GM23338 (cell line): ENCODE results near the gene GPATCH4. TPM values are rescaled to one million over a fixed set of nuclear protein-coding genes. Genes with fewer than 3 reads are reported as not detected.

Experiments used
- ATAC-seq: fragments of 200-7000 bp; cut with Tn5 transposase; 3 replicates; pipeline ENCODE4 v1.9.1; 2020
- DNase-seq: peaks from one replicate; pipeline ENCODE4 v3.0.0-alpha.2; 2015; ENCODE audit warnings: low spot score
- H2AFZ ChIP-seq: fragments of 200-600 bp; sonication (generic); 2 replicates; pipeline ENCODE4 v1.8.0; 2016; ENCODE audit warnings: antibody characterized with exemption, mild to moderate bottlenecking, moderate library complexity
- H3F3A ChIP-seq: fragments of 200-600 bp; sonication (generic); replicated peaks from 2 replicates; pipeline ENCODE4 v1.8.0; 2017; ENCODE audit warnings: antibody characterized with exemption, mixed run types, low read depth
- H3K27ac ChIP-seq: fragments of 200-600 bp; sonication (generic); 2 replicates; pipeline ENCODE4 v1.6.1; 2016; ENCODE audit warnings: low read depth
- H3K27me3 ChIP-seq: fragments of 200-600 bp; sonication (generic); 2 replicates; pipeline ENCODE4 v1.8.0; 2016; ENCODE audit warnings: mild to moderate bottlenecking, mixed run types, moderate library complexity; ENCODE audit not compliant: insufficient read depth
- H3K36me3 ChIP-seq: fragments of 200-600 bp; sonication (generic); 2 replicates; pipeline ENCODE4 v1.8.0; 2016; ENCODE audit warnings: mild to moderate bottlenecking; ENCODE audit not compliant: insufficient read depth
- H3K4me1 ChIP-seq: fragments of 200-600 bp; sonication (generic); 2 replicates; pipeline ENCODE4 v1.8.0; 2016; ENCODE audit warnings: mild to moderate bottlenecking, moderate library complexity; ENCODE audit not compliant: insufficient read depth
- H3K4me2 ChIP-seq: fragments of 200-600 bp; sonication (generic); 2 replicates; pipeline ENCODE4 v1.7.1; 2017; ENCODE audit warnings: mixed run types
- H3K4me3 ChIP-seq: fragments of 200-600 bp; sonication (generic); 2 replicates; pipeline ENCODE4 v1.6.1; 2016; ENCODE audit warnings: mixed run types
- H3K79me2 ChIP-seq: fragments of 200-600 bp; sonication (generic); replicated peaks from 2 replicates; pipeline ENCODE4 v1.8.0; 2017; ENCODE audit warnings: mild to moderate bottlenecking; ENCODE audit not compliant: insufficient read depth
- H3K9me2 ChIP-seq: fragments of 200-600 bp; sonication (generic); 2 replicates; pipeline ENCODE4 v1.8.0; 2017; ENCODE audit not compliant: insufficient read depth
- H4K20me1 ChIP-seq: fragments of 200-600 bp; sonication (generic); replicated peaks from 2 replicates; pipeline ENCODE4 v1.8.0; 2017; ENCODE audit warnings: mild to moderate bottlenecking; ENCODE audit not compliant: insufficient read depth
- H3K27ac Mint-ChIP-seq: 2 replicates; pipeline ENCODE4 v1.8.0; 2020; ENCODE audit warnings: inconsistent platforms, mild to moderate bottlenecking, moderate library complexity, mixed read lengths
- H3K27me3 Mint-ChIP-seq: 3 replicates; pipeline ENCODE4 v1.8.0; 2022; ENCODE audit warnings: low read depth, mild to moderate bottlenecking, moderate library complexity, mixed read lengths, inconsistent platforms; ENCODE audit not compliant: insufficient read depth, poor library complexity
- H3K36me3 Mint-ChIP-seq: 3 replicates; pipeline ENCODE4 v1.8.0; 2021; ENCODE audit warnings: low read depth, mild to moderate bottlenecking, inconsistent platforms, moderate library complexity, mixed read lengths
- H3K4me1 Mint-ChIP-seq: 3 replicates; pipeline ENCODE4 v1.8.0; 2020; ENCODE audit warnings: mild to moderate bottlenecking, inconsistent platforms, mixed read lengths
- H3K4me3 Mint-ChIP-seq: 3 replicates; pipeline ENCODE4 v1.8.0; 2021; ENCODE audit warnings: moderate library complexity, mild to moderate bottlenecking, inconsistent platforms, mixed read lengths
- H3K9me3 Mint-ChIP-seq: 3 replicates; pipeline ENCODE4 v1.8.0; 2020; ENCODE audit warnings: moderate library complexity, mild to moderate bottlenecking, inconsistent platforms, mixed read lengths
- CREB1 ChIP-seq: fragments of 250-450 bp; sonication (Bioruptor Pico); IDR thresholded peaks from 2 replicates; pipeline ENCODE4 v1.5.0; 2020; ENCODE audit warnings: low read depth, mild to moderate bottlenecking, moderate library complexity
- CTCF ChIP-seq, 2 experiments: fragments of 200-600 bp in 1 of 2; sonication (generic) in 1 of 2; conservative IDR thresholded peaks; 2 replicates each; pipeline versions ENCODE4 v1.5.1 to v1.6.1; 2016 to 2017; ENCODE audit warnings: antibody characterized with exemption in 2 of 2, low read depth in 2 of 2, mild to moderate bottlenecking in 2 of 2, moderate library complexity in 1 of 2
- ETS1 ChIP-seq: IDR thresholded peaks from 2 replicates; pipeline ENCODE4 v1.6.1; 2016; ENCODE audit warnings: antibody characterized with exemption
- EZH2 ChIP-seq: fragments of 200-600 bp; sonication (generic); IDR thresholded peaks from one replicate; pipeline ENCODE4 v1.8.0; 2017; ENCODE audit warnings: antibody characterized with exemption, mild to moderate bottlenecking, low read depth; ENCODE audit not compliant: unreplicated experiment
- EZH2phosphoT487 ChIP-seq: fragments of 200-600 bp; sonication (generic); IDR thresholded peaks from one replicate; pipeline ENCODE4 v1.8.1; 2018; ENCODE audit warnings: antibody characterized with exemption; ENCODE audit not compliant: unreplicated experiment
- JUNB ChIP-seq: IDR thresholded peaks from one replicate; pipeline ENCODE4 v1.6.1; 2016; ENCODE audit warnings: antibody characterized with exemption; ENCODE audit not compliant: unreplicated experiment
- NANOG ChIP-seq: IDR thresholded peaks from 2 replicates; pipeline ENCODE4 v1.6.1; 2016; ENCODE audit warnings: antibody characterized with exemption, borderline replicate concordance
- POLR2AphosphoS5 ChIP-seq: IDR thresholded peaks from 2 replicates; pipeline ENCODE4 v1.6.1; 2016; ENCODE audit warnings: antibody characterized with exemption, low read depth
- REST ChIP-seq: IDR thresholded peaks from one replicate; pipeline ENCODE4 v1.6.1; 2018; ENCODE audit warnings: antibody characterized with exemption; ENCODE audit not compliant: unreplicated experiment
- STAT1 ChIP-seq: IDR thresholded peaks from one replicate; pipeline ENCODE4 v1.6.1; 2016; ENCODE audit warnings: antibody characterized with exemption; ENCODE audit not compliant: unreplicated experiment
- ZNF114 ChIP-seq: fragments of 250-450 bp; sonication (Bioruptor Pico); IDR thresholded peaks from 2 replicates; pipeline ENCODE4 v1.5.0; 2020; ENCODE audit warnings: mild to moderate bottlenecking, moderate library complexity
- ZNF331 ChIP-seq: fragments of 250-450 bp; sonication (Bioruptor Pico); IDR thresholded peaks from 2 replicates; pipeline ENCODE4 v1.5.0; 2020; ENCODE audit warnings: low read depth, mild to moderate bottlenecking, moderate library complexity
- ZNF462 ChIP-seq: fragments of 250-450 bp; sonication (Bioruptor Pico); IDR thresholded peaks from 2 replicates; pipeline ENCODE4 v1.5.0; 2020; ENCODE audit warnings: mild to moderate bottlenecking, moderate library complexity
- polyA plus RNA-seq: library from polyadenylated mRNA; unstranded; fragments of >200 nt; fragmentation: Nextera tagmentation; extraction: Ambion mirVana; gene quantifications from 2 replicates; pipeline ENCODE4 v1.2.1, GENCODE V29; 2016
- total RNA-seq: library from RNA; depleted of rRNA; stranded (reverse); fragments of >200 nt; shearing (Covaris generic); gene quantifications from 2 replicates; pipeline ENCODE4 v1.2.3, GENCODE V29; 2014

Gene GPATCH4
- total and polyA plus RNA-seq, 2 experiments from 2014 or later, result 58.9 to 187 TPM

GRCh38 chr1:156565519-156565918 lies 35.8 kb downstream of the GPATCH4 start:
- no peaks in the 10 kb centered on the region for H3K9me2 ChIP-seq
- H2AFZ ChIP-seq, result no peak overlapping the region
- ATAC-seq (no peak), DNase-seq (no peak)
- 0 out of 2 replicates have a peak, but pooled peaks cover 3% of the 10 kb centered on the region for H3F3A ChIP-seq
- no peak overlapping the region for H3K4me3 Mint-ChIP-seq
- H3K4me1 ChIP-seq, result no peaks in the 10 kb centered on the region
- peaks cover 37% of the 10 kb centered on the region for H3K36me3 Mint-ChIP-seq
- no peaks in the 10 kb centered on the region for H3K9me3 Mint-ChIP-seq
- H3K4me2 ChIP-seq, result no peak overlapping the region
- H3K79me2 ChIP-seq, result peaks cover 4% of the 10 kb centered on the region
- H3K4me1 Mint-ChIP-seq, result no peaks in the 10 kb centered on the region
- H3K27ac ChIP-seq, result no peak overlapping the region
- TF ChIP-seq REST, result no peak
- TF ChIP-seq ZNF331 (CRISPR knock-in tag), result no peak
- no peak for TF ChIP-seq JUNB
- no peak for TF ChIP-seq CTCF (conservative IDR thresholded peaks at IDR 0.05; ENCODE audit: low read depth in 2 of 2)
- TF ChIP-seq ETS1, result no peak
- TF ChIP-seq NANOG, result no peak
- no peak for TF ChIP-seq POLR2AphosphoS5
- no peak for TF ChIP-seq EZH2phosphoT487
- no peak for TF ChIP-seq CREB1 (CRISPR knock-in tag)
- TF ChIP-seq STAT1, result no peak
- TF ChIP-seq ZNF462 (CRISPR knock-in tag), result no peak
- no peak for TF ChIP-seq ZNF114 (CRISPR knock-in tag)
- no peak for TF ChIP-seq EZH2
- H4K20me1 ChIP-seq, result peaks cover 7% of the 10 kb centered on the region
- 0 out of 2 replicates have a peak, but pooled peaks cover 22% of the 10 kb centered on the region for H3K36me3 ChIP-seq
- H3K27ac Mint-ChIP-seq, result no peak overlapping the region
- H3K4me3 ChIP-seq, result no peak overlapping the region
- peaks cover 5% of the 10 kb centered on the region for H3K27me3 Mint-ChIP-seq
- no peaks in the 10 kb centered on the region for H3K27me3 ChIP-seq
